Upper lobe of left lung (tissue), 6 donors: Measurements from ENCODE around the gene EPS8. TPM values are rescaled to one million over a fixed set of nuclear protein-coding genes. Genes with fewer than 3 reads are reported as not detected.

Source experiments
- ATAC-seq, 2 donors: fragments of 200-7000 bp; cut with Tn5 transposase; one replicate each; pipeline ENCODE4 v1.9.1; 2022; ENCODE audit warnings: mild to moderate bottlenecking in 2 of 2, moderate library complexity in 2 of 2; ENCODE audit not compliant: low FRiP score in 2 of 2
- DNase-seq, 2 donors: peaks; one replicate each; pipeline ENCODE4 v3.0.0-alpha.2; 2019 to 2020
- H3K27ac ChIP-seq, 4 donors: fragments of 200-600 bp; sonication (generic); one replicate each; pipeline ENCODE4 v1.5.1; 2016 to 2019
- H3K27me3 ChIP-seq, 4 donors: fragments of 200-600 bp; sonication (generic); one replicate each; pipeline ENCODE4 v1.5.1; 2017 to 2019
- H3K36me3 ChIP-seq, 4 donors: fragments of 200-600 bp; sonication (generic); one replicate each; pipeline ENCODE4 v1.5.1; 2016 to 2019
- H3K4me1 ChIP-seq, 4 donors: fragments of 200-600 bp; sonication (generic); one replicate each; pipeline ENCODE4 v1.5.1; 2018 to 2019
- H3K4me3 ChIP-seq, 4 donors: fragments of 200-600 bp; sonication (generic); one replicate each; pipeline ENCODE4 v1.5.1; 2017 to 2019; ENCODE audit warnings: mild to moderate bottlenecking in 2 of 4, moderate library complexity in 1 of 4
- H3K9me3 ChIP-seq, 4 donors: fragments of 200-600 bp; sonication (generic); one replicate each; pipeline ENCODE4 v1.5.1; 2018 to 2019
- EP300 ChIP-seq, 4 donors: sonication (generic); formaldehyde crosslinking; IDR thresholded peaks; one replicate each; pipeline ENCODE4 v1.5.1; 2017; ENCODE audit warnings: antibody characterized with exemption in 4 of 4, control low read depth in 2 of 4
- POLR2A ChIP-seq, 4 donors: fragments of 450-650 bp; IDR thresholded peaks; one replicate each; pipeline ENCODE4 v1.5.1; 2016 to 2017; ENCODE audit warnings: antibody characterized with exemption in 4 of 4, mild to moderate bottlenecking in 2 of 4
- POLR2AphosphoS5 ChIP-seq, 2 donors: sonication (generic); formaldehyde crosslinking; IDR thresholded peaks; one replicate each; pipeline ENCODE4 v1.5.1; 2017; ENCODE audit warnings: antibody characterized with exemption in 2 of 2
- WGBS, 2 donors: methylation state at CpG; one replicate each; pipeline ENCODE4 v1.1.5; 2017 to 2018; 5-methylcytosine and 5-hydroxymethylcytosine counted together
- total RNA-seq, 6 donors: library from RNA; depleted of rRNA in 4 of 6; stranded (reverse); fragments of >200 nt in 4 of 6; gene quantifications; one replicate each; pipeline versions ENCODE4 v1.1.0 to v1.2.1, GENCODE V29; 2016 to 2021
- TF ChIP-seq, protein P1 (sequence below), 6 experiments: fragments of 450-650 bp in 4 of 6; fragments of 200-600 bp in 2 of 6; sonication (generic) in 2 of 6; IDR thresholded peaks; one replicate each; pipeline ENCODE4 v1.5.1; 2016 to 2019; ENCODE audit warnings: antibody characterized with exemption in 6 of 6
- donor health status: DM: no; HTN: no; CAD: no; lungs with moderate emphysema.
- donor health status: DM: no; HTN: yes; CAD: no; lungs with severe emphysema.

EPS8 gene
- total RNA-seq, 6 donors from 2014 or later: 43.9 to 112 (median 67.2) TPM

DNA sequence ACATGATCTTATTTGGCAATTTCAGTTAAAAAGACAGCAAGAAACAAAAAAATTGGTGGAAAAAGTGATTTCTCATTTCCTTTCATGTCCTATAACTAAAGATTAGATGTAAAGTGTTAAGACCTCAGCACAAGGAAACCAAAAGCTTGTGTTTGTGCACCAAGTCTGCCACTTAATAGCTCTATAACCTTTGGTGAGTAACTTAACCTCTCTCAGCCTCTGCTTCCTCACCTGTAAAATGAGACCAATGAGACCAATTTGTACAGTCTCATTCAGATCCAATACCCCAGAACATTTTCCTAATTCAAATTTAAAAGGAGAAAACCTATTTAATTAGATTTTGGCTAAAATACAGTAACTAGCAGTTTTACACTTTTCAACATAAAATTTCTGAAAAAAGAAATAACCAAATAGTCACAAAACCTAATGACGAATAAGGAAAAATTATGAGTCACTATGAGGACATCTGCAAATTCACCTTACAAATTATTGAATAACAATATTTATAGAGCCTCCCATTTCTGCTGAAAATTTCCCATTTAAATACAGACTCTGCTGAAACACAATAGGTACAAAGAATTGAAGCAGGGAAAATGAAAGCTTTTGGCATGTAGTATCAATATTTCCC is 71.1 kb downstream of the EPS8 start:
- Histone ChIP-seq H3K4me1 (peaks cover 11 to 41% (median 19%) of the 10 kb centered on the region in 4 donors), H3K27ac (peak overlapping the region in 2 of 4 donors; percentile 18 to 45), H3K4me3 (no peak overlapping the region), H3K9me3 (no peaks in the 10 kb centered on the region), H3K27me3 (no peaks in the 10 kb centered on the region), H3K36me3 (no peaks in the 10 kb centered on the region)
- WGBS, 2 donors: 78 to 80% methylated on average over 1 of the region's 1 CpG
- TF ChIP-seq POLR2AphosphoS5 (IDR thresholded peaks at IDR 0.05) (no peak), EP300 (IDR thresholded peaks at IDR 0.05) (no peak), POLR2A (IDR thresholded peaks at IDR 0.05) (no peak)
- ATAC-seq: no peak
- DNase-seq: no peak

DNA sequence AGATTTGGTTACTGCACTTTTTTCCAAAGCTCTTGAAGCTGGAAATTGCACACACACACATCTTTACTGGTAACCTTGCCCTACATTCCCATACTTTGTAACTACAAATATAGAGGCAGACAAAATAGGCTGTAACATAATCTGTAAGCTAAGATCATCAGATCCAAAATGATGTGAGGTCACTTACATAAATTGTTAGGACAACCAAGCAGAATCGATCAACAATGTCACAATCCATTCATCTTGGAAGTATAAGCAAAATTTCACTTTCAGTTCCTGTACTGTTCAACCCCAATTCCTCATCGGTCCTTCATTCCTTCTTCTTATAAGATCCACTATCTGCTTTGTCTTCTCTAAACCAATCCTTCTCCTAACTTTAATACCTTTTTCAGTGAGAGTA is 72.6 kb downstream of the EPS8 start:
- no peak for TF ChIP-seq POLR2AphosphoS5 (IDR thresholded peaks at IDR 0.05)
- no peak for TF ChIP-seq EP300 (IDR thresholded peaks at IDR 0.05)
- no peak for TF ChIP-seq POLR2A (IDR thresholded peaks at IDR 0.05)
- TF ChIP-seq, protein P1, sequence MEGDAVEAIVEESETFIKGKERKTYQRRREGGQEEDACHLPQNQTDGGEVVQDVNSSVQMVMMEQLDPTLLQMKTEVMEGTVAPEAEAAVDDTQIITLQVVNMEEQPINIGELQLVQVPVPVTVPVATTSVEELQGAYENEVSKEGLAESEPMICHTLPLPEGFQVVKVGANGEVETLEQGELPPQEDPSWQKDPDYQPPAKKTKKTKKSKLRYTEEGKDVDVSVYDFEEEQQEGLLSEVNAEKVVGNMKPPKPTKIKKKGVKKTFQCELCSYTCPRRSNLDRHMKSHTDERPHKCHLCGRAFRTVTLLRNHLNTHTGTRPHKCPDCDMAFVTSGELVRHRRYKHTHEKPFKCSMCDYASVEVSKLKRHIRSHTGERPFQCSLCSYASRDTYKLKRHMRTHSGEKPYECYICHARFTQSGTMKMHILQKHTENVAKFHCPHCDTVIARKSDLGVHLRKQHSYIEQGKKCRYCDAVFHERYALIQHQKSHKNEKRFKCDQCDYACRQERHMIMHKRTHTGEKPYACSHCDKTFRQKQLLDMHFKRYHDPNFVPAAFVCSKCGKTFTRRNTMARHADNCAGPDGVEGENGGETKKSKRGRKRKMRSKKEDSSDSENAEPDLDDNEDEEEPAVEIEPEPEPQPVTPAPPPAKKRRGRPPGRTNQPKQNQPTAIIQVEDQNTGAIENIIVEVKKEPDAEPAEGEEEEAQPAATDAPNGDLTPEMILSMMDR (IDR thresholded peaks at IDR 0.05): no peak
- Histone ChIP-seq H3K27me3 (no peaks in the 10 kb centered on the region), H3K27ac (no peak overlapping the region), H3K36me3 (no peaks in the 10 kb centered on the region), H3K4me3 (no peak overlapping the region), H3K4me1 (peaks cover 11 to 37% (median 22%) of the 10 kb centered on the region in 4 donors), H3K9me3 (no peaks in the 10 kb centered on the region)
- WGBS, 2 donors: 55 to 59% methylated on average over 2 of the region's 2 CpGs
- ATAC-seq (peak in 1 of 2 donors; percentile 16), DNase-seq (no peak)

DNA sequence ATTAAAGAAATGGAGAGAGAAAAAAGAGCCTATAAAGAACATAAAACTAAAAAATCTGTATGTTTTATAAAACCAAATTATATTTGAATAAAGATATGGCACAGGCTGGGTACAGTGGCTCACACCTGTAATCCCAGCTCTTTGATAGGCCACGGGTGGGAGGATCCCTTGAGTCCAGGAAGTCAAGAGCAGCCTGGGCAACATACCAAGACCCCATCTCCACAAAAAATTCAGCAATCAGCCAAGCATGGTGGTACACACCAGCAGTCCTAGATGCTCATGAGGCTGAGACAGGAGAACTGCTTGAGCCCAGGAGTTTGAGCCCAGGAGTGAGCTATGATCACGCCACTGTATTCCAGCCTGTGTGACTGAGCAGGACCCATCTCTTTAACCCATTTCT is 74.9 kb downstream of the EPS8 start:
- H3K36me3 ChIP-seq: no peaks in the 10 kb centered on the region
- WGBS, 2 donors: 83 to 93% methylated on average over 2 of the region's 2 CpGs
- no peak for TF ChIP-seq POLR2AphosphoS5 (IDR thresholded peaks at IDR 0.05)
- TF ChIP-seq, protein P1 (IDR thresholded peaks at IDR 0.05): no peak
- no peak for TF ChIP-seq POLR2A (IDR thresholded peaks at IDR 0.05)
- TF ChIP-seq EP300 (IDR thresholded peaks at IDR 0.05): no peak
- H3K27me3 ChIP-seq: no peaks in the 10 kb centered on the region
- DNase-seq (no peak), ATAC-seq (no peak)
- H3K27ac ChIP-seq: peak overlapping the region in 2 of 4 donors; percentile 45 to 76
- no peak overlapping the region for H3K4me3 ChIP-seq
- H3K4me1 ChIP-seq: peaks cover 11 to 27% (median 21%) of the 10 kb centered on the region in 4 donors
- H3K9me3 ChIP-seq: no peaks in the 10 kb centered on the region

DNA sequence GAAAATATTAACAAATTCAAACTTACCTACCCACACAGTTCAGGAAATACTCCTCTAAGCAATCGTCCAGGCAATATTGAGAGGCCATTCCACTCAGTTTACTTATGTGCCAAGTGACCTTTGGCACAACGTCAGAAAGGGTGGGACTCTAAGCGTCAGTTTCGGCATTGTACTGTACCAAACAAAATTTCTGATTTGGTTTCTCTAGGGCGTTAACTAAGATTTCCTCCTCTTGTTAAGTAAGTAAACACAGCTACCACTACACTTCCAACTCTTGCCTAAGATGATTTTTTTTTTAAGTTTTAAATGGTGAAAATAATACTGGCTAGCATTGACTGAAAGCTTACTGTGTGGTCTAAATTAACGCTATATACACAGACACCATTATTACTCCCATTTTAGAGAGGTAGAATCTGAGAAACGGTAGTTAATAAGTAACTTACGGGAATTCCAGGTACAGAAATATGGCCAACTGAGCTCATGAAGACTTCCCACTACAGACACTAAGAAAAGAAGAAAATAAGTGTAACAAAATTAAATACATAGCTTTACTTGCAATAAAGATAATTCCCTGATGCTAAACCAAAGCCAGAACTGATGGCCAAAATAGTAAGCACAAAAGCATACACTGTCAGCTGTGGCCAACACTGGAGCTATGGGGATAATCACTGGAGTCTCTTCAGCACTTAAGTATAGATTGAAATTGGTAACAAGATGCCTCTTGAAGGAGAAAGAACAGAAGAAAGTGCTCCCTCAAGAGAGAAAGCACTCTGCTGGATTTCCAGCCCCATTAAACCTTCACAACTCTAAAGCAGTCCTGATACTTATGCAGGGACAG is 76.1 kb downstream of the EPS8 start:
- DNase-seq (peak in 1 of 2 donors; percentile 83), ATAC-seq (peak; percentile 74 to 90)
- no peaks in the 10 kb centered on the region for H3K9me3 ChIP-seq
- TF ChIP-seq, protein P1 (IDR thresholded peaks at IDR 0.05): no peak
- TF ChIP-seq EP300 (IDR thresholded peaks at IDR 0.05) (peak in 1 of 4 donors; percentile 76), POLR2A (IDR thresholded peaks at IDR 0.05) (peak in 1 of 4 donors; percentile 23), POLR2AphosphoS5 (IDR thresholded peaks at IDR 0.05) (peak in 1 of 2 donors; percentile 59)
- no peaks in the 10 kb centered on the region for H3K36me3 ChIP-seq
- H3K27me3 ChIP-seq: no peaks in the 10 kb centered on the region
- peak overlapping the region; percentile 55 to 77 (median 75) for H3K27ac ChIP-seq
- peaks cover 0 to 25% (median 17%) of the 10 kb centered on the region in 4 donors for H3K4me1 ChIP-seq
- peak overlapping the region in 1 of 4 donors; percentile 19 for H3K4me3 ChIP-seq
- 50 to 62% methylated on average over 8 of the region's 8 CpGs for WGBS, 2 donors

DNA sequence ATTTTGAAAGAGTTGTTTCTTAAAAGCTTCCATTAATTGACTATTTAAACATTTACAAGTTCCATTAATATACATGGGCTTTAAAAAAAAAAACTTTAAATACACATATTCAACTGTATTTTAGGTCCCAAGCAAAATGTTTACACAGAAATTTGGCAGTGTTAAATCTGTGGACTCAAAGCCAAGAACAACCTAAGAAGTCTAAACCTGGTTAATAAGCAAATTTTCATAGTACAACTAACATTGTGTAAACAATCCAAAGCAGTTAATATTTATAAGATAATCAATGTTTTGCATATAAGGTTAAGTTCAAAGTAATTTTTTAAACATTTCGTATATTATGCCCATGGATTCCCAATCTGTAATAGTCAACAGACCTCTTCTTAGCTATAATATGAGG is 77.0 kb downstream of the EPS8 start:
- DNase-seq (no peak), ATAC-seq (no peak)
- Histone ChIP-seq H3K27me3 (no peaks in the 10 kb centered on the region), H3K36me3 (no peaks in the 10 kb centered on the region), H3K9me3 (no peaks in the 10 kb centered on the region), H3K27ac (peak overlapping the region; percentile 24 to 77 (median 54)), H3K4me1 (peaks cover 0 to 26% (median 17%) of the 10 kb centered on the region in 4 donors), H3K4me3 (peak overlapping the region in 1 of 4 donors; percentile 19)
- 52 to 62% methylated on average over 1 of the region's 1 CpG for WGBS, 2 donors
- no peak for TF ChIP-seq POLR2A (IDR thresholded peaks at IDR 0.05)
- TF ChIP-seq, protein P1 (IDR thresholded peaks at IDR 0.05): no peak
- no peak for TF ChIP-seq POLR2AphosphoS5 (IDR thresholded peaks at IDR 0.05)
